ENCODE data around the gene PAPPA2. TPM values are rescaled to one million over a fixed set of nuclear protein-coding genes. Genes with fewer than 3 reads are reported as not detected.

The PAPPA2 gene
- total and polyA plus RNA-seq, 2 donors (not counting 1 experiment from before 2014, with no cell fraction given), result not detected

DNA sequence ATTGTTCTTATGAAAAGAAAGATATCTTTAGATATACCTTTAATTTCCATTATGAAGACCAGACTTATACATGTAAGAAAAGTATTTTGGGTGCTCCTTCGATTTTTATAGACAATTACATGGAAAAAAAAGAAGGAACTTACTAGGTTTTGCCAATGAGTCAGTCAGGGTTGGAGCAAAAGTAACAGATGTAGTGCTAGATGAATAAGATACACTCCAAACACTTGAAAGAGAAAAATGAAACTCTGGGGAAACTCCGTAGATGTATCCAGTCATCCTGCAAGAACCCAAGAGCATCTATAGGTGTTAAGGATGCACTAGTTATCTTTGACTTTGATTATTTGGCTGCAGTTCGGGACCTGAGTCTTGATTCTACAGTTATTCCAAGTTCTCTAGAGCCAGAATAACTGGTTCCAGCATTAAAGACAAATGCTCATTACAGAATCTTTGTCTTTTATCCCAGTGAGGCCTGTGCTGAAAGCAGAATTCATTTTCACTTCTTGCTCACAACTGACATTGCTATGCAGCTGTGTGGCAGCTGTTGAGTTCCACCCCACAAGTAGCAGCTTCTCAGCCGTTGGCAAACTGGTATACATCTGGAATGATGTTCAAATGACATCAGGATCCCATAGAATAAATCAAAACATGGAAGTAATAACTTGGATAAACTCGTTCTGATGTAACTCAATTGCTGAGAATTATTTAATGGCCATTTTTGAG is 375.5 kb downstream of the PAPPA2 start:
- ATAC-seq (ENCODE audit: low read depth), result no peak
- POLR2A ChIA-PET, result no interaction called here
- H3K27me3 Mint-ChIP-seq, result peaks cover 11% of the 10 kb centered on the region

DNA sequence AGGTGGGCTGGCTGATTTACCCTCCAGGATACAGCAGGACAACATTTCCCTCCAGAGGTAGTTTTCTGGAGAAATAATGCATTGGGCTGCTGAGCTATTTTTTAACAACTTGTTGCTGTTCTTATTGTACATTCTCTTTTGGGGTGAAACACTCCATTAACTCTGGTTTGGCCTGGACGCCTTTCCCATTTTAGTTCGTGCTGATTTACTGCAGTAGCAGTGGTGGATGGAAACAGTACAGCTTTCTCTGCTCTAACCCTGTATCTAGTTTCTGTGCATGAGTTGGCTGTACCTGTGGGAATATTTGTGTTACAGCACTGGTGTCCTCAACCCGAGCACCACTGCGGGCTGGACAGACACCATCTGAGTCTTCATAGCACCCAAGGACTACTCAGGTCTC is 376.2 kb downstream of the PAPPA2 start:
- Histone ChIP-seq H3K79me2 (ENCODE audit: control insufficient read depth, insufficient read depth, low read length) (no peaks in the 10 kb centered on the region), H3K27me3 (replicated peaks in 1 of 4; ENCODE audit: control extremely low read depth in 1 of 4, control insufficient read depth in 3 of 4, insufficient read depth in 4 of 4, low read length in 3 of 4) (peaks cover 0 to 3% (median 0%) of the 10 kb centered on the region in 4 experiments), H3K9me3 (ENCODE audit: control extremely low read depth in 1 of 3, control insufficient read depth in 2 of 3, insufficient read depth in 1 of 3, low read length in 2 of 3) (no peaks in the 10 kb centered on the region), H3K36me3 (replicated peaks in 1 of 2; ENCODE audit: control extremely low read depth in 1 of 2, control insufficient read depth in 1 of 2, extremely low read depth in 1 of 2, insufficient read depth in 2 of 2, low read length in 1 of 2) (no peaks in the 10 kb centered on the region), H4K20me1 (ENCODE audit: control insufficient read depth, insufficient read depth, low read length, poor library complexity, severe bottlenecking) (no peaks in the 10 kb centered on the region), H3K4me3 (ENCODE audit: control extremely low read depth in 1 of 5, extremely low read depth in 1 of 5, insufficient read depth in 1 of 5, low read depth in 2 of 5, low read length in 4 of 5) (no peak overlapping the region), H3K27ac (ENCODE audit: low read length in 2 of 2) (no peak overlapping the region), H3K4me1 (ENCODE audit: control insufficient read depth in 2 of 2, insufficient read depth in 2 of 2, low read length in 2 of 2) (no peaks in the 10 kb centered on the region), H2AFZ (ENCODE audit: insufficient read depth, low read depth, low read length, poor library complexity, severe bottlenecking) (no peak overlapping the region), H3K9ac (ENCODE audit: low read length) (no peak overlapping the region), H3K4me2 (replicated peaks; ENCODE audit: low read depth, low read length, poor library complexity, severe bottlenecking) (no peak overlapping the region)
- ATAC-seq (ENCODE audit: low read depth), result no peak
- peaks cover 11% of the 10 kb centered on the region for H3K27me3 Mint-ChIP-seq
- POLR2A ChIA-PET, result no interaction called here
- H3K27ac Mint-ChIP-seq, result no peak overlapping the region
- WGBS (ENCODE audit: insufficient coverage), result 100% methylated on average over 2 of the region's 4 CpGs
- no peak for DNase-seq
- H3K4me3 Mint-ChIP-seq, result no peak overlapping the region
- intact Hi-C loops (cut with micrococcal nuclease), result no loop called here
- CTCF ChIA-PET, result no interaction called here
- no peaks in the 10 kb centered on the region for H3K4me1 Mint-ChIP-seq
- TF ChIP-seq, protein P1, sequence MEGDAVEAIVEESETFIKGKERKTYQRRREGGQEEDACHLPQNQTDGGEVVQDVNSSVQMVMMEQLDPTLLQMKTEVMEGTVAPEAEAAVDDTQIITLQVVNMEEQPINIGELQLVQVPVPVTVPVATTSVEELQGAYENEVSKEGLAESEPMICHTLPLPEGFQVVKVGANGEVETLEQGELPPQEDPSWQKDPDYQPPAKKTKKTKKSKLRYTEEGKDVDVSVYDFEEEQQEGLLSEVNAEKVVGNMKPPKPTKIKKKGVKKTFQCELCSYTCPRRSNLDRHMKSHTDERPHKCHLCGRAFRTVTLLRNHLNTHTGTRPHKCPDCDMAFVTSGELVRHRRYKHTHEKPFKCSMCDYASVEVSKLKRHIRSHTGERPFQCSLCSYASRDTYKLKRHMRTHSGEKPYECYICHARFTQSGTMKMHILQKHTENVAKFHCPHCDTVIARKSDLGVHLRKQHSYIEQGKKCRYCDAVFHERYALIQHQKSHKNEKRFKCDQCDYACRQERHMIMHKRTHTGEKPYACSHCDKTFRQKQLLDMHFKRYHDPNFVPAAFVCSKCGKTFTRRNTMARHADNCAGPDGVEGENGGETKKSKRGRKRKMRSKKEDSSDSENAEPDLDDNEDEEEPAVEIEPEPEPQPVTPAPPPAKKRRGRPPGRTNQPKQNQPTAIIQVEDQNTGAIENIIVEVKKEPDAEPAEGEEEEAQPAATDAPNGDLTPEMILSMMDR (IDR thresholded peaks at IDR 0.05), result no peak
- TF ChIP-seq EZH2 (IDR thresholded peaks at IDR 0.05; ENCODE audit: borderline replicate concordance, insufficient read depth, low read depth, low read length, poor library complexity, severe bottlenecking), result no peak
- H3K9me3 Mint-ChIP-seq (ENCODE audit: insufficient read depth), result no peaks in the 10 kb centered on the region

More for the DNA sequence above, 375.5 kb downstream of the PAPPA2 start:
- 100% methylated on average over 1 of the region's 5 CpGs for WGBS (ENCODE audit: insufficient coverage)
- Histone ChIP-seq H3K4me3 (ENCODE audit: control extremely low read depth in 1 of 5, extremely low read depth in 1 of 5, insufficient read depth in 1 of 5, low read depth in 2 of 5, low read length in 4 of 5) (no peak overlapping the region), H3K4me1 (ENCODE audit: control insufficient read depth in 2 of 2, insufficient read depth in 2 of 2, low read length in 2 of 2) (no peaks in the 10 kb centered on the region), H3K4me2 (replicated peaks; ENCODE audit: low read depth, low read length, poor library complexity, severe bottlenecking) (no peak overlapping the region), H4K20me1 (ENCODE audit: control insufficient read depth, insufficient read depth, low read length, poor library complexity, severe bottlenecking) (no peaks in the 10 kb centered on the region), H3K9ac (ENCODE audit: low read length) (no peak overlapping the region), H3K79me2 (ENCODE audit: control insufficient read depth, insufficient read depth, low read length) (no peaks in the 10 kb centered on the region), H3K27me3 (replicated peaks in 1 of 4; ENCODE audit: control extremely low read depth in 1 of 4, control insufficient read depth in 3 of 4, insufficient read depth in 4 of 4, low read length in 3 of 4) (peaks cover 0 to 3% (median 0%) of the 10 kb centered on the region in 4 experiments), H3K27ac (ENCODE audit: low read length in 2 of 2) (no peak overlapping the region), H2AFZ (ENCODE audit: insufficient read depth, low read depth, low read length, poor library complexity, severe bottlenecking) (no peak overlapping the region), H3K9me3 (ENCODE audit: control extremely low read depth in 1 of 3, control insufficient read depth in 2 of 3, insufficient read depth in 1 of 3, low read length in 2 of 3) (no peaks in the 10 kb centered on the region), H3K36me3 (replicated peaks in 1 of 2; ENCODE audit: control extremely low read depth in 1 of 2, control insufficient read depth in 1 of 2, extremely low read depth in 1 of 2, insufficient read depth in 2 of 2, low read length in 1 of 2) (no peaks in the 10 kb centered on the region)
- CTCF ChIA-PET, result no interaction called here
- no peaks in the 10 kb centered on the region for H3K4me1 Mint-ChIP-seq
- no peak overlapping the region for H3K4me3 Mint-ChIP-seq
- intact Hi-C loops (cut with micrococcal nuclease), result no loop called here
- no peaks in the 10 kb centered on the region for H3K9me3 Mint-ChIP-seq (ENCODE audit: insufficient read depth)
- no peak for DNase-seq
- TF ChIP-seq, protein P1 (IDR thresholded peaks at IDR 0.05), result no peak
- no peak overlapping the region for H3K27ac Mint-ChIP-seq

Data from B cell (primary cell).